Upper lobe of left lung (tissue), 6 donors: Measurements from ENCODE around the gene PIERCE2. TPM values are rescaled to one million over a fixed set of nuclear protein-coding genes. Genes with fewer than 3 reads are reported as not detected.

ENCODE experiments used
- ATAC-seq, 2 donors: fragments of 200-7000 bp; cut with Tn5 transposase; one replicate each; pipeline ENCODE4 v1.9.1; 2022; ENCODE audit warnings: mild to moderate bottlenecking in 2 of 2, moderate library complexity in 2 of 2; ENCODE audit not compliant: low FRiP score in 2 of 2
- DNase-seq, 2 donors: peaks; one replicate each; pipeline ENCODE4 v3.0.0-alpha.2; 2019 to 2020
- H3K27ac ChIP-seq, 4 donors: fragments of 200-600 bp; sonication (generic); one replicate each; pipeline ENCODE4 v1.5.1; 2016 to 2019
- H3K27me3 ChIP-seq, 4 donors: fragments of 200-600 bp; sonication (generic); one replicate each; pipeline ENCODE4 v1.5.1; 2017 to 2019
- H3K36me3 ChIP-seq, 4 donors: fragments of 200-600 bp; sonication (generic); one replicate each; pipeline ENCODE4 v1.5.1; 2016 to 2019
- H3K4me1 ChIP-seq, 4 donors: fragments of 200-600 bp; sonication (generic); one replicate each; pipeline ENCODE4 v1.5.1; 2018 to 2019
- H3K4me3 ChIP-seq, 4 donors: fragments of 200-600 bp; sonication (generic); one replicate each; pipeline ENCODE4 v1.5.1; 2017 to 2019; ENCODE audit warnings: mild to moderate bottlenecking in 2 of 4, moderate library complexity in 1 of 4
- H3K9me3 ChIP-seq, 4 donors: fragments of 200-600 bp; sonication (generic); one replicate each; pipeline ENCODE4 v1.5.1; 2018 to 2019
- EP300 ChIP-seq, 4 donors: sonication (generic); formaldehyde crosslinking; IDR thresholded peaks; one replicate each; pipeline ENCODE4 v1.5.1; 2017; ENCODE audit warnings: antibody characterized with exemption in 4 of 4, control low read depth in 2 of 4
- POLR2A ChIP-seq, 4 donors: fragments of 450-650 bp; IDR thresholded peaks; one replicate each; pipeline ENCODE4 v1.5.1; 2016 to 2017; ENCODE audit warnings: antibody characterized with exemption in 4 of 4, mild to moderate bottlenecking in 2 of 4
- POLR2AphosphoS5 ChIP-seq, 2 donors: sonication (generic); formaldehyde crosslinking; IDR thresholded peaks; one replicate each; pipeline ENCODE4 v1.5.1; 2017; ENCODE audit warnings: antibody characterized with exemption in 2 of 2
- WGBS, 2 donors: methylation state at CpG; one replicate each; pipeline ENCODE4 v1.1.5; 2017 to 2018; 5-methylcytosine and 5-hydroxymethylcytosine counted together
- total RNA-seq, 6 donors: library from RNA; depleted of rRNA in 4 of 6; stranded (reverse); fragments of >200 nt in 4 of 6; gene quantifications; one replicate each; pipeline versions ENCODE4 v1.1.0 to v1.2.1, GENCODE V29; 2016 to 2021
- TF ChIP-seq, protein P1 (sequence below), 6 experiments: fragments of 450-650 bp in 4 of 6; fragments of 200-600 bp in 2 of 6; sonication (generic) in 2 of 6; IDR thresholded peaks; one replicate each; pipeline ENCODE4 v1.5.1; 2016 to 2019; ENCODE audit warnings: antibody characterized with exemption in 6 of 6
- donor health status: DM: no; HTN: no; CAD: no; lungs with moderate emphysema.
- donor health status: DM: no; HTN: yes; CAD: no; lungs with severe emphysema.

Gene PIERCE2, protein sequence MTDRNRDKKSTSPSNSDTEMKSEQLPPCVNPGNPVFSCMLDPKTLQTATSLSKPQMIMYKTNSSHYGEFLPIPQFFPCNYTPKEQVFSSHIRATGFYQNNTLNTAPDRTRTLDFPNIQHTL
- 1 to 10 TPM in 4 of 6 donors, not detected in 2; 1.3 to 9.1 (median 2.5) TPM for total RNA-seq

DNA sequence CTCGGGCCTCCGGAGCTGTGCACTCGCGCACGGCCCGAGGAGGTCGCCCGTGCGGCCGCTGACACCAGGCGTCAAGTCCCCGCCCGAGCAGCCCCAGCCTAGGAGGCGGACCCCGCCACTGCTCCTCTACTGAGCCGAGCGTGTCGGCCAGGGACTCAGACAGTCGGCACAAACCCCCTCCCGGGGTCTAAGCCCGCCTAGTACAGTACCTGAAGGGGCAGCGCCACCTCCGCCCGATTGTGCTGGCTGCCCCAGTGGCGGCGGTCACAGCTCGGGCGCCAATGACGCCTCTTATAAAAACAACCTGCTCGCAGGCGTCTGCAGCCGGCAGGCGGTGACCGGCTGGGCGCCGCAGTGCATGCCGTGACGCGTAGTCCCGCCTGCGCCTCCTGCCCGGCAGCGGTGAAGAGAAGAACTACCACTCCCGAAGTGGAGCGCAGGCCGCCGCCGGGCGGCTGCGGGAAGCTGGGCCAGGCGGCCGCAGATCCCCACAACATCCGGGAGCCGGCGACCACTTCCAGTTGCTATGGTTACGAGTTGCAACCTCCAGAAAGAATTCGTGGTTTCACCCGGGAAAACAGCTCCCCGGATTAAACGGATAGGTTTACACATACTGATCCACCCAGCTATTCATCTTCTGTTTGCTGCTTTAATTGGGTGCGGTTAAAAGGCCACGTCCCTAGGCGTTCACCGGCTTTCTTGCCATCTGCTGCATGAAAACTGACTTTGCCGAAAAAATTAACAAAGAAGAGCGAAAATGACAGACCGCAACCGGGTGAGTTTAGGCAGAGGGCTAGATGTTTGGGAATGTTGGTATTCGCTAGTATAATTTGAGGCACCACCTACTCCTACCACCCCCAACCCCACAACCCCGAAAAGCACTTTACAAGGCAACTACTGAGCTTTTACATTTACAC lies at the start of gene PIERCE2, which contains the start of gene CCPG1:
TSS of gene PIERCE2 (plus strand) at position 484 of the 917 bp plus-strand sequence. CDS start at position 758, 274 bp downstream.
TSS of gene CCPG1 (minus strand) at position 348 of the 917 bp plus-strand sequence. CDS start 18,935 bp downstream, outside the sequence.
- H3K4me3 ChIP-seq, result peak within 1 kb of the TSS; percentile 71 to 84 (median 78)
- no peak for TF ChIP-seq EP300 (IDR thresholded peaks at IDR 0.05)
- TF ChIP-seq, protein P1, sequence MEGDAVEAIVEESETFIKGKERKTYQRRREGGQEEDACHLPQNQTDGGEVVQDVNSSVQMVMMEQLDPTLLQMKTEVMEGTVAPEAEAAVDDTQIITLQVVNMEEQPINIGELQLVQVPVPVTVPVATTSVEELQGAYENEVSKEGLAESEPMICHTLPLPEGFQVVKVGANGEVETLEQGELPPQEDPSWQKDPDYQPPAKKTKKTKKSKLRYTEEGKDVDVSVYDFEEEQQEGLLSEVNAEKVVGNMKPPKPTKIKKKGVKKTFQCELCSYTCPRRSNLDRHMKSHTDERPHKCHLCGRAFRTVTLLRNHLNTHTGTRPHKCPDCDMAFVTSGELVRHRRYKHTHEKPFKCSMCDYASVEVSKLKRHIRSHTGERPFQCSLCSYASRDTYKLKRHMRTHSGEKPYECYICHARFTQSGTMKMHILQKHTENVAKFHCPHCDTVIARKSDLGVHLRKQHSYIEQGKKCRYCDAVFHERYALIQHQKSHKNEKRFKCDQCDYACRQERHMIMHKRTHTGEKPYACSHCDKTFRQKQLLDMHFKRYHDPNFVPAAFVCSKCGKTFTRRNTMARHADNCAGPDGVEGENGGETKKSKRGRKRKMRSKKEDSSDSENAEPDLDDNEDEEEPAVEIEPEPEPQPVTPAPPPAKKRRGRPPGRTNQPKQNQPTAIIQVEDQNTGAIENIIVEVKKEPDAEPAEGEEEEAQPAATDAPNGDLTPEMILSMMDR (IDR thresholded peaks at IDR 0.05), result peak; percentile 88 to 99 (median 97)
- TF ChIP-seq POLR2AphosphoS5 (IDR thresholded peaks at IDR 0.05), result peak; percentile 38 to 91
- peak in 3 of 4 donors; percentile 80 to 94 (median 89) for TF ChIP-seq POLR2A (IDR thresholded peaks at IDR 0.05)
- ATAC-seq (peak; percentile 99), DNase-seq (peak; percentile 96 to 98)
- H3K27ac ChIP-seq, result peak within 1 kb of the TSS; percentile 90 to 97 (median 96)
- no peaks in the 10 kb centered on the region for H3K36me3 ChIP-seq
- 1% methylated on average over 13 to 20 of the region's 70 CpGs for WGBS, 2 donors
- H3K4me1 ChIP-seq, result peaks cover 24 to 50% (median 37%) of the 10 kb centered on the region in 4 donors
- no peaks in the 10 kb centered on the region for H3K27me3 ChIP-seq
- H3K9me3 ChIP-seq, result no peaks in the 10 kb centered on the region

DNA sequence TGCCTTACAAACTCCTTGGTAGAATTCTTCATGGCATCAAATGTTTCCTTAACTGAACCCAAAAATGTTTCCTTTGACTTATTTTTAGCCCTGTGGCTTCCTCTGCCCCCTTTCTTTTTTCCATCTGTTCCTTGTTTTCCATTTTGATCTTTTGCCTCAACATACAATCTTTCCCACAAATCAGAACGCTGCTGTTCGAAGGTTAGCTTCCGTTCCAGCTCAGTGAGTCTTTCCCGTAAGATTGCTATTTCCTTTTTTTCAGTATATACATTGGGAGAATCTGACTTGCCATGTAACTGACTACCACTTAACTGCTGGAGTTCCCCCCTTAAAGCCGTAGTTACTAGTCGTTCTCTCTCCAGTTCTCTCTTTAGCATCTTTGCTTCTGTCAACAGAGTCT lies 48.0 kb upstream of the PIERCE2 start:
- Histone ChIP-seq H3K4me1 (no peaks in the 10 kb centered on the region), H3K27me3 (no peaks in the 10 kb centered on the region), H3K27ac (no peak overlapping the region), H3K4me3 (no peak overlapping the region), H3K9me3 (no peaks in the 10 kb centered on the region), H3K36me3 (peaks cover 0 to 54% (median 15%) of the 10 kb centered on the region in 4 donors)
- 53 to 58% methylated on average over 6 of the region's 6 CpGs for WGBS, 2 donors
- DNase-seq (no peak), ATAC-seq (no peak)
- TF ChIP-seq, protein P1 (IDR thresholded peaks at IDR 0.05), result no peak
- TF ChIP-seq EP300 (IDR thresholded peaks at IDR 0.05), result no peak
- TF ChIP-seq POLR2A (IDR thresholded peaks at IDR 0.05), result no peak
- TF ChIP-seq POLR2AphosphoS5 (IDR thresholded peaks at IDR 0.05), result no peak

DNA sequence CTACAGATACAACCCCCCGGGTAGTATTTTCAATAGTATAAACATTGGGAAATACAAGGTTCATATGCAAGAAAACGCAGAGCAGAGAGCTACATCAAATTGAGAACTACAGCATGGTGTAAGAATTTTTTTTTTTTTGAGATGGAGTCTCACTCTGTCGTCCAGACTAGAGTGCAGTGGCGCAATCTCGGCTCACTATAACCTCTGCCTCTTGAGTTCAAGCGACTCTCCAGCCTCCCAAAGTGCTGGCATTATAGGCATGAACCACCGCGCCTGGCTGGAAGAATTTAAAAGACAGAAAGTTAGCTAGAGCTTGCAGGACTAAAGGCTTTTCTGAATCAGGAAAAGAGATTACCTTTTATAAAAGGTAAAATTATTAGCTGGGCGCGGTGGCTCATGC lies 47.2 kb upstream of the PIERCE2 start:
- DNase-seq (peak in 1 of 2 donors; percentile 83), ATAC-seq (no peak)
- 65 to 70% methylated on average over 10 of the region's 10 CpGs for WGBS, 2 donors
- Histone ChIP-seq H3K36me3 (peaks cover 0 to 46% (median 15%) of the 10 kb centered on the region in 4 donors), H3K27ac (no peak overlapping the region), H3K27me3 (no peaks in the 10 kb centered on the region), H3K9me3 (no peaks in the 10 kb centered on the region), H3K4me3 (no peak overlapping the region), H3K4me1 (no peaks in the 10 kb centered on the region)
- TF ChIP-seq EP300 (IDR thresholded peaks at IDR 0.05), result no peak
- TF ChIP-seq POLR2A (IDR thresholded peaks at IDR 0.05), result no peak
- TF ChIP-seq, protein P1 (IDR thresholded peaks at IDR 0.05), result no peak
- TF ChIP-seq POLR2AphosphoS5 (IDR thresholded peaks at IDR 0.05), result no peak

DNA sequence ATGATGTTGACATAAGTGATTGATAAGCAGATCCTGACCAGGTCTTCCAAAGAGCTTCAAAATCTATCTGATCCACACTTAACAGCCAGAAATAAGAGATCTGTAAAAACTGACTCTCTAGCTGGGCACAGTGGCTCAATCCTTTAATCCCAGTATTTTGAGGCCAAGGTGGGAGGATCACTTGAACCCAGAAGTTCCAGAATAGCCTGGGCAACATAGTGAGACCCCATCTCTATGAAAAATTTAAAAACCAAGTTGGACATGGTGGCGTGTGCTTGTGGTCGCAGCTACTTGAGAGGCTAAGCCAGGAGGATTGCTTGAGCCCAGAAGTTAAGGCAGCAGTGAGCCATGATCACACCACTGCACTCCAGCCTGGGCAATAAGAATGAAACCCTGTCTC lies 45.7 kb upstream of the PIERCE2 start:
- no peaks in the 10 kb centered on the region for H3K4me1 ChIP-seq
- peaks cover 0 to 45% (median 15%) of the 10 kb centered on the region in 4 donors for H3K36me3 ChIP-seq
- DNase-seq, result no peak
- H3K4me3 ChIP-seq, result no peak overlapping the region
- WGBS, 2 donors, result 98 to 100% methylated on average over 2 of the region's 2 CpGs
- no peak overlapping the region for H3K27ac ChIP-seq
- no peak for TF ChIP-seq POLR2AphosphoS5 (IDR thresholded peaks at IDR 0.05)
- no peak for TF ChIP-seq POLR2A (IDR thresholded peaks at IDR 0.05)
- TF ChIP-seq, protein P1 (IDR thresholded peaks at IDR 0.05), result no peak
- TF ChIP-seq EP300 (IDR thresholded peaks at IDR 0.05), result no peak
- H3K9me3 ChIP-seq, result no peaks in the 10 kb centered on the region
- no peaks in the 10 kb centered on the region for H3K27me3 ChIP-seq
- ATAC-seq, result no peak
